DMS79 treated with DMSO at 0.1 percent for 48 hours (cell line): ENCODE measurements around the gene SREBF2.
"Not testable (repeated sequence)": the region's sequence is repeated elsewhere in the genome, so short reads cannot be mapped to it uniquely, and the experiment has no call there.

Experiments used
- DNase-seq: peaks from one replicate; lab custom pipeline; 2025; lab: John Stamatoyannopoulos, UW

The SREBF2 gene

GRCh38 chr22:41947424-41948080, 114.6 kb downstream of the SREBF2 start:
- no peak for DNase-seq

GRCh38 chr22:41948142-41948541, 115.2 kb downstream of the SREBF2 start:
- no peak for DNase-seq

GRCh38 chr22:41948928-41949296, 116.0 kb downstream of the SREBF2 start:
- not testable (repeated sequence) for DNase-seq

GRCh38 chr22:41949297-41949965, 116.5 kb downstream of the SREBF2 start:
- peak; percentile 15 for DNase-seq

GRCh38 chr22:41951898-41952474, 119.1 kb downstream of the SREBF2 start, which contains the start of gene SMIM45:
Gene SMIM45, plus strand, starts transcription at chr22:41952150.
- DNase-seq = no peak

DNA sequence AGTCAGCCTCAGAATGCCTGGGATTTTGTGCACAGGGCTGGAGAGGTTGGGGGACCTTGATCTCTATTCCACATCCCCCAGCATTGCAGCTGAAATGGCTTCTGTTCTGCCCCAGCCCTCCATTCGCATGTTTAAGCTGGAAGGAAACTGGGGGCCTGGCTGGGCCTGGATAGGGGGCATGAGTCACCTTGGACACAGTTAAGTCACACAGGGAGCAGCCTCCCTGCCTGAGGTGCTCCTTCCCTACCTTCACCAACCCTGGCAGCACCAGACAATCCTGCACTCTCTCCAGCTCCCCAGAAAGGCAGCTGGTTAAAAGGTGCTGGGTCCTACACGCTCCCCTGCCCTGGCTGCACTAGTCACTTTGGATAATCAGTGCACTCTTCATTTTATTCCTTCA, 119.8 kb downstream of the SREBF2 start:
- DNase-seq = no peak
